GM06990 (cell line): ENCODE data around the gene LIPE.

Source experiments
- DNase-seq: peaks from one replicate; pipeline ENCODE4 v3.0.0-alpha.2; 2011; ENCODE audit not compliant: insufficient read length; ENCODE audit errors: extremely low read depth
- H3K27me3 ChIP-seq: replicated peaks from 2 replicates; pipeline ENCODE4 v1.6.0; 2011; ENCODE audit warnings: low read length; ENCODE audit not compliant: control insufficient read depth, insufficient read depth
- H3K36me3 ChIP-seq: 2 replicates; pipeline ENCODE4 v1.5.1; 2011; ENCODE audit warnings: low read length; ENCODE audit not compliant: control insufficient read depth, insufficient read depth
- H3K4me3 ChIP-seq: replicated peaks from 2 replicates; pipeline ENCODE4 v1.5.1; 2011; ENCODE audit warnings: low read depth, mild to moderate bottlenecking, control low read depth, low read length
- CTCF ChIP-seq: IDR thresholded peaks from 2 replicates; pipeline ENCODE4 v1.5.1; 2011; ENCODE audit warnings: low read length, control low read depth, mild to moderate bottlenecking, inconsistent platforms; ENCODE audit not compliant: insufficient read depth, poor library complexity, severe bottlenecking

LIPE gene

GRCh38 chr19:42427313-42427712 lies at the start of gene LIPE:
TSS of gene LIPE (minus strand) at chr19:42427388. CDS start at chr19:42427149, 239 bp downstream.
- H3K27me3 ChIP-seq: no peaks in the 10 kb centered on the region; the same call in 1 of the 2 replicates
- H3K36me3 ChIP-seq: no peaks in the 10 kb centered on the region
- no peak within 1 kb of the TSS for H3K4me3 ChIP-seq
- TF ChIP-seq CTCF: no peak
- no peak for DNase-seq

GRCh38 chr19:42475366-42475765 lies 48.2 kb upstream of the LIPE start:
- no peak overlapping the region for H3K4me3 ChIP-seq
- no peak for TF ChIP-seq CTCF
- no peak for DNase-seq
- H3K36me3 ChIP-seq: no peaks in the 10 kb centered on the region
- H3K27me3 ChIP-seq: no peaks in the 10 kb centered on the region

- H3K27me3 ChIP-seq: no peaks in the 10 kb centered on the region
- no peak for TF ChIP-seq CTCF
- no peaks in the 10 kb centered on the region for H3K36me3 ChIP-seq
- H3K4me3 ChIP-seq: no peak overlapping the region
- DNase-seq: no peak
Observed at GRCh38 chr19:42474743-42475142, 47.6 kb upstream of the LIPE start.

GRCh38 chr19:42473686-42474085 lies 46.5 kb upstream of the LIPE start:
- Histone ChIP-seq H3K36me3 (no peaks in the 10 kb centered on the region), H3K27me3 (no peaks in the 10 kb centered on the region), H3K4me3 (no peak overlapping the region)
- TF ChIP-seq CTCF: no peak
- DNase-seq: no peak

GRCh38 chr19:42472402-42473147 lies 45.4 kb upstream of the LIPE start:
- no peak for TF ChIP-seq CTCF
- Histone ChIP-seq H3K36me3 (no peaks in the 10 kb centered on the region), H3K27me3 (no peaks in the 10 kb centered on the region), H3K4me3 (no peak overlapping the region)
- no peak for DNase-seq
